Measurements from ENCODE around the gene SEC23A.
"Not testable (repeated sequence)": the region's sequence is repeated elsewhere in the genome, so short reads cannot be mapped to it uniquely, and the experiment has no call there.

The SEC23A gene

GRCh38 chr14:39025810-39026627, 77.0 kb downstream of the SEC23A start:
- no peaks in the 10 kb centered on the region for H3K27me3 ChIP-seq (replicated peaks; ENCODE audit: control insufficient read depth, insufficient read depth, low read length)
- no peak overlapping the region for H3K9ac ChIP-seq (ENCODE audit: low read length)
- peaks cover 28% of the 10 kb centered on the region for H3K36me3 ChIP-seq (ENCODE audit: control insufficient read depth, insufficient read depth, low read length, severe bottlenecking)
- no peak overlapping the region for H3K4me3 ChIP-seq (ENCODE audit: low read length)
- peak; percentile 33 for DNase-seq (ENCODE audit: low read depth)
- H3K4me1 ChIP-seq (ENCODE audit: control insufficient read depth, insufficient read depth, low read length): peaks cover 13% of the 10 kb centered on the region
- H3K9me3 ChIP-seq (ENCODE audit: control insufficient read depth, low read length): no peaks in the 10 kb centered on the region

DNA sequence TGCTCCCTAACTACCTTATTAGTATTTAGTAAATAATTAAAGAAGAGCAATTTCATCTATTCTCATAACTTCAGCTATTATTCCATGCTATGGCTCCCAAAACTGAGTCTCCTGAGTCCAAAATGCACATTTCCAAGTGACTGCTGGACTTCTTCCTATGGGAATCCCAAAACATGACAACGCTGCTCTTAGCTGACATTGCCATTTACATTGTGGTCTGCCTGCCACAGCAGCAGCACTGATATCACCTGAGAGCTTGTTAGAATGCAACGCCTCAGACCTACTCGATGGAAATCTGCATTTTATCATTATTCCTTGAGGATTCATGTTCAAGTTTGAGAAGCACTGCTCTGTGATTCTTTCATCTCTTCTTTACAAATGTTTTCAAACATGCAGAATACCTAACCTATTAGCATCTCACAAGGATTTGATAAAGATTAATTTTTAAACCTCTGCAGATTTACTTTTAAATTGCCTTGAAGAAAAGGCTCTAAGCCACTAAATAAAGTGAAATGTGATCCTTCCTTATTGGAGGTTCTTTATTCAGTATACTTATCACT, 77.7 kb downstream of the SEC23A start:
- no peak for DNase-seq (ENCODE audit: low read depth)
- Histone ChIP-seq H3K9ac (ENCODE audit: low read length) (no peak overlapping the region), H3K4me3 (ENCODE audit: low read length) (no peak overlapping the region)

GRCh38 chr14:39023939-39024871, 78.8 kb downstream of the SEC23A start:
- H3K4me1 ChIP-seq (ENCODE audit: control insufficient read depth, insufficient read depth, low read length): peaks cover 13% of the 10 kb centered on the region
- H3K27me3 ChIP-seq (replicated peaks; ENCODE audit: control insufficient read depth, insufficient read depth, low read length): no peaks in the 10 kb centered on the region
- peaks cover 11% of the 10 kb centered on the region for H3K36me3 ChIP-seq (ENCODE audit: control insufficient read depth, insufficient read depth, low read length, severe bottlenecking)
- no peaks in the 10 kb centered on the region for H3K9me3 ChIP-seq (ENCODE audit: control insufficient read depth, low read length)
- no peak overlapping the region for H3K4me3 ChIP-seq (ENCODE audit: low read length)
- no peak overlapping the region for H3K9ac ChIP-seq (ENCODE audit: low read length)
- DNase-seq (ENCODE audit: low read depth): no peak

More for the DNA sequence above, 77.7 kb downstream of the SEC23A start:
- Histone ChIP-seq H3K36me3 (ENCODE audit: control insufficient read depth, insufficient read depth, low read length, severe bottlenecking) (peaks cover 21% of the 10 kb centered on the region), H3K4me1 (ENCODE audit: control insufficient read depth, insufficient read depth, low read length) (peaks cover 13% of the 10 kb centered on the region), H3K27me3 (replicated peaks; ENCODE audit: control insufficient read depth, insufficient read depth, low read length) (no peaks in the 10 kb centered on the region), H3K9me3 (ENCODE audit: control insufficient read depth, low read length) (no peaks in the 10 kb centered on the region)

- Histone ChIP-seq H3K36me3 (ENCODE audit: control insufficient read depth, insufficient read depth, low read length, severe bottlenecking) (peaks cover 22% of the 10 kb centered on the region), H3K4me1 (ENCODE audit: control insufficient read depth, insufficient read depth, low read length) (peaks cover 15% of the 10 kb centered on the region)
- H3K9ac ChIP-seq (ENCODE audit: low read length); H3K27me3 ChIP-seq (replicated peaks; ENCODE audit: control insufficient read depth, insufficient read depth, low read length); H3K9me3 ChIP-seq (ENCODE audit: control insufficient read depth, low read length); DNase-seq (ENCODE audit: low read depth); H3K4me3 ChIP-seq (ENCODE audit: low read length): not testable (repeated sequence)
Measured at GRCh38 chr14:39017096-39018016, 85.7 kb downstream of the SEC23A start.

- no peak for DNase-seq (ENCODE audit: low read depth)
- no peaks in the 10 kb centered on the region for H3K27me3 ChIP-seq (replicated peaks; ENCODE audit: control insufficient read depth, insufficient read depth, low read length)
- peaks cover 15% of the 10 kb centered on the region for H3K4me1 ChIP-seq (ENCODE audit: control insufficient read depth, insufficient read depth, low read length)
- H3K4me3 ChIP-seq (ENCODE audit: low read length): no peak overlapping the region
- peaks cover 22% of the 10 kb centered on the region for H3K36me3 ChIP-seq (ENCODE audit: control insufficient read depth, insufficient read depth, low read length, severe bottlenecking)
- no peaks in the 10 kb centered on the region for H3K9me3 ChIP-seq (ENCODE audit: control insufficient read depth, low read length)
- no peak overlapping the region for H3K9ac ChIP-seq (ENCODE audit: low read length)
Measured at GRCh38 chr14:39016733-39017095, 86.3 kb downstream of the SEC23A start.

DNA sequence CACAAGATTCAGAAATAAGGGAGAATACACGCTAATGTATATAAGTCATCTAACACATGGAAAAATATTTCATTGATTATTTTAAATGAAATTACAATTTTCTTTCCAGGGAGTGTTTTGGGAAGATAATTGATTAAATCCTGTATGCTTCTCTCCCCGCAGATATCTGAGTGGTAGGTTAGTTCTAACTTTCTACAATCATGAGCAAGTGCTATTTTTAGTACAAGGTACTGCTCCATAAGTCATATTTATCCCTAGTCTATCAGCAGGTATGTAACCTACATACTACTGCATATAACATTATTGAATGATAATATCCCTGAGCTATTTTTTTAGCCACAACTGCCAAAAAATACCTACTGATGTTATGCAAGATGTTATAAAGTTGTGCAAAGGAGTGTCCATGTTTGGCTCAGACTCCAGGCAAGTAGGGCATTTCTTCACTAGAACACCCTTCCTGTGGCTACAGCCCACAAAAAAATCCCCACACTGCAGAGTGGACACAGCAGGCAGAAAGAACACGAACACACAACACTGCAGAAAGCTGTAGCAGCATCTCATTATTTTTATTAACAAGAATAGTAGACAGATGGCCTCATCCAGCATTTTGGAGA, 87.0 kb downstream of the SEC23A start:
- Histone ChIP-seq H3K27me3 (replicated peaks; ENCODE audit: control insufficient read depth, insufficient read depth, low read length) (no peaks in the 10 kb centered on the region), H3K9me3 (ENCODE audit: control insufficient read depth, low read length) (no peaks in the 10 kb centered on the region), H3K36me3 (ENCODE audit: control insufficient read depth, insufficient read depth, low read length, severe bottlenecking) (peaks cover 22% of the 10 kb centered on the region), H3K4me1 (ENCODE audit: control insufficient read depth, insufficient read depth, low read length) (peaks cover 15% of the 10 kb centered on the region), H3K9ac (ENCODE audit: low read length) (peak overlapping the region; percentile 19), H3K4me3 (ENCODE audit: low read length) (no peak overlapping the region)
- DNase-seq (ENCODE audit: low read depth): peak; percentile 51

GRCh38 chr14:39015360-39015961, 87.6 kb downstream of the SEC23A start:
- H3K36me3 ChIP-seq (ENCODE audit: control insufficient read depth, insufficient read depth, low read length, severe bottlenecking): peaks cover 22% of the 10 kb centered on the region
- no peak overlapping the region for H3K4me3 ChIP-seq (ENCODE audit: low read length)
- no peak overlapping the region for H3K9ac ChIP-seq (ENCODE audit: low read length)
- peak; percentile 76 for DNase-seq (ENCODE audit: low read depth)
- H3K9me3 ChIP-seq (ENCODE audit: control insufficient read depth, low read length): no peaks in the 10 kb centered on the region
- H3K27me3 ChIP-seq (replicated peaks; ENCODE audit: control insufficient read depth, insufficient read depth, low read length): no peaks in the 10 kb centered on the region
- peaks cover 15% of the 10 kb centered on the region for H3K4me1 ChIP-seq (ENCODE audit: control insufficient read depth, insufficient read depth, low read length)

DNA sequence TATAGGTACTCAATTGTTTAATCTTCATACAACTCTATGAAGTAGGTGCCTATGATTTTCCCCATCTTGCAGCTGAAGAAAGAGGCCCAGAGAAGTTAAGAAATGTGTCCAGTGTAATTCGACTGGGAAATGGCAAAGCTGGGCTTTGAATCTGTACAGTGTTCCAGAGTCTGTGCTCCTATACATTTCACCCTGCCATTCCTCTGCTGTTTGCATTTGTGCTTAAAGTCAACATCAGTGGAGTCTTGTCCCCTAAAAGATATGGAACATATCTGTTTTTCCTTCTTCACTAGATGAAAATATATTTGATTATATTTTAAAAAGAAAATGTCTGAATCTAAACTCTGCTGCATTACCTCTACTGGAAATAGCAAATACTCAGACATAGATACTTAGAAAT, 88.6 kb downstream of the SEC23A start:
- Histone ChIP-seq H3K9me3 (ENCODE audit: control insufficient read depth, low read length) (no peaks in the 10 kb centered on the region), H3K36me3 (ENCODE audit: control insufficient read depth, insufficient read depth, low read length, severe bottlenecking) (peaks cover 22% of the 10 kb centered on the region), H3K4me1 (ENCODE audit: control insufficient read depth, insufficient read depth, low read length) (peaks cover 15% of the 10 kb centered on the region), H3K9ac (ENCODE audit: low read length) (no peak overlapping the region), H3K27me3 (replicated peaks; ENCODE audit: control insufficient read depth, insufficient read depth, low read length) (no peaks in the 10 kb centered on the region), H3K4me3 (ENCODE audit: low read length) (no peak overlapping the region)
- no peak for DNase-seq (ENCODE audit: low read depth)

- H3K4me3 ChIP-seq (ENCODE audit: low read length); H3K9ac ChIP-seq (ENCODE audit: low read length): not testable (repeated sequence)
Measured at GRCh38 chr14:39008965-39009364, 94.1 kb downstream of the SEC23A start.

More at GRCh38 chr14:39008965-39009364, 94.1 kb downstream of the SEC23A start:
- DNase-seq (ENCODE audit: low read depth); H3K4me1 ChIP-seq (ENCODE audit: control insufficient read depth, insufficient read depth, low read length); H3K9me3 ChIP-seq (ENCODE audit: control insufficient read depth, low read length); H3K27me3 ChIP-seq (replicated peaks; ENCODE audit: control insufficient read depth, insufficient read depth, low read length): not testable (repeated sequence)
- H3K36me3 ChIP-seq (ENCODE audit: control insufficient read depth, insufficient read depth, low read length, severe bottlenecking): peaks cover 11% of the 10 kb centered on the region

Data from adipocyte (in vitro differentiated cells).